ENCODE measurements around the gene PRICKLE3. TPM values are rescaled to one million over a fixed set of nuclear protein-coding genes. Genes with fewer than 3 reads are reported as not detected.

The PRICKLE3 gene
- total RNA-seq, 1 donor from 2014 or later, result 12.7 TPM

DNA sequence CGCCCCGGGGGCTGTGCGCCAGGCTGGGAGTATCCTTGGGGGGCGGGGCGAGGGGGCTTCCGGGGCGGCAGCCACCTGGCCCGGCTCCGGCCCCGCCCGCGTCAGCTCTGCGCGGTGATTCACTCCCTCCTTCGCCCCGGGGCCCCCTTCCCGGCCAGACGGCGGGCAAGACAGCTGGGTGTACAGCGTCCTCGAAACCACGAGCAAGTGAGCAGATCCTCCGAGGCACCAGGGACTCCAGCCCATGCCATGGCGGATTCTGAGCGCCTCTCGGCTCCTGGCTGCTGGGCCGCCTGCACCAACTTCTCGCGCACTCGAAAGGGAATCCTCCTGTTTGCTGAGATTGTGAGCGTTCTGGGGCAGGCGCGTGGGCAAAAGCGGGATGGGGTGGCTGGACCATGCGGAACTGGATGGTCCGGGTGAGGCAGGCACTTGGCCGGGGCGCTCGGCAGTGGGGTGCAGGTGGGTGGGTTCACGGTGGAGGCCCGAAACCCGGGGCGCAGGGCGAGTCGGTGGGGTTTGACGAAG is 14.4 kb downstream of the PRICKLE3 start, which contains the start of gene PLP2:
PLP2 (plus strand) TSS at position 147 of the 528 bp plus-strand sequence; CDS start at position 250, 103 bp downstream.
- H3K27me3 ChIP-seq (ENCODE audit: control insufficient read depth, insufficient read depth, low read length), result no peaks in the 10 kb centered on the region
- TF ChIP-seq, protein P1, sequence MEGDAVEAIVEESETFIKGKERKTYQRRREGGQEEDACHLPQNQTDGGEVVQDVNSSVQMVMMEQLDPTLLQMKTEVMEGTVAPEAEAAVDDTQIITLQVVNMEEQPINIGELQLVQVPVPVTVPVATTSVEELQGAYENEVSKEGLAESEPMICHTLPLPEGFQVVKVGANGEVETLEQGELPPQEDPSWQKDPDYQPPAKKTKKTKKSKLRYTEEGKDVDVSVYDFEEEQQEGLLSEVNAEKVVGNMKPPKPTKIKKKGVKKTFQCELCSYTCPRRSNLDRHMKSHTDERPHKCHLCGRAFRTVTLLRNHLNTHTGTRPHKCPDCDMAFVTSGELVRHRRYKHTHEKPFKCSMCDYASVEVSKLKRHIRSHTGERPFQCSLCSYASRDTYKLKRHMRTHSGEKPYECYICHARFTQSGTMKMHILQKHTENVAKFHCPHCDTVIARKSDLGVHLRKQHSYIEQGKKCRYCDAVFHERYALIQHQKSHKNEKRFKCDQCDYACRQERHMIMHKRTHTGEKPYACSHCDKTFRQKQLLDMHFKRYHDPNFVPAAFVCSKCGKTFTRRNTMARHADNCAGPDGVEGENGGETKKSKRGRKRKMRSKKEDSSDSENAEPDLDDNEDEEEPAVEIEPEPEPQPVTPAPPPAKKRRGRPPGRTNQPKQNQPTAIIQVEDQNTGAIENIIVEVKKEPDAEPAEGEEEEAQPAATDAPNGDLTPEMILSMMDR (IDR thresholded peaks at IDR 0.05; ENCODE audit: insufficient read depth, low read length, poor library complexity, severe bottlenecking), result no peak
- peak within 1 kb of the TSS; percentile 73 for H3K4me3 ChIP-seq (ENCODE audit: low read depth, low read length)
- DNase-seq (ENCODE audit: low read depth), result no peak
- no peaks in the 10 kb centered on the region for H3K36me3 ChIP-seq (ENCODE audit: control insufficient read depth, insufficient read depth, low read length)

DNA sequence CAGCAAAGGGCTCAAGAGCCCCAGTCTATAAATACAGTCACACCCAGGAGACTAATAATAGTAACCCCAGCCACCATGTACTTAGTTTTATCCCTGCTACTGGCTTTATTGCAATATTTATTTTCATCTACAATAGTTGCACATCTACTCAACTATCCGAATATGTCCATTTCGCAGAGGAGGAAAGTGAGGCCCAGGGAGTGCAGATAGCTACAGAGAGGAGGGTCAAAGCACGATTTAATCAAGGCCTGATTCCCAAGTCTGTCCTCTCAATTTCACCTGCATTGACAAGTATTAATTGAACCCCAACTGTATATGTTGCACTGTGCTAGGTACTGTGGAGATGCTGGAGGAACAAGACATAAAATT is 18.4 kb downstream of the PRICKLE3 start:
- Histone ChIP-seq H3K27me3 (ENCODE audit: control insufficient read depth, insufficient read depth, low read length) (no peaks in the 10 kb centered on the region), H3K4me3 (ENCODE audit: low read depth, low read length) (peak overlapping the region; percentile 35), H3K36me3 (ENCODE audit: control insufficient read depth, insufficient read depth, low read length) (no peaks in the 10 kb centered on the region)
- TF ChIP-seq, protein P1 (IDR thresholded peaks at IDR 0.05; ENCODE audit: insufficient read depth, low read length, poor library complexity, severe bottlenecking), result no peak
- DNase-seq (ENCODE audit: low read depth), result no peak

DNA sequence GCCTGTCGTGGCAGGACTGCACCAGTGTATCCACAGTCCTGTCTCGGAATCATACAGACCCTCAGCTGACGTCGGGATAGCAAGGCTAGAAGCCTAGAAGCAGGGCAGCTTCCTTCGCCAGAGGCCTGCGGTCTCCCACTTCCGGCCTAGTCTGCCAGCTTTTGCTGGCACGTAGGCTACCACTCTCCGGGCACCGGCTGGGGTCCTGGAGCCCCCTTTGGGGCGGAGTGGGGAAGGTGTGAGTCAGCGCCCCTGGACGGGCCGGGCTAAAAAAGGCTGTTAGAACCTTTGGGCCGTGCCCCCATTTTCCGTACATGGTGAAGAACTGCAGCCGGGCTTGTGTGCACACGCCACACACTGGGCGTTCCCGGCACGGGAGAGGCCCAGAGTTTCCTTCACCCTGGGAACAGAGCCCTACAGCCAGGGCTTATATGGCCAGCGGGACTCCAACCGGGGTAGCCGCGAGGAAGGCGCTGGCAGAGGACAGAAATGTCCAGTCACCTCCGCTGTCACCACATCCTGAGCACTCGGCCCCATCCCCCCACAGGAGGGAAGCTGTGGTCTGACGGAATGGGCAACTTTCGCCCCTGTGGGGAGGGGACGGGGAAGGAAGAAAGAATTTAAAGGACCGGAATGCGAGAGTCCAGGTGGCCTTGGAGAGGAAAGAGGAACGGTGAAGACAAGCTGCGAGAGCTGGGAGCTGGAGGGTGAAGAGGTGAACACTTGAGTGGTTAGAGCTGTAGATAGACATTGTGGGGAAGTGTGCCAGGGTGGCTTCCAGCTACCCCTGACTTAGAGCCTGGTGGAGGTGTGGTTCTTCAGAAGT is 19.0 kb downstream of the PRICKLE3 start:
- H3K4me3 ChIP-seq (ENCODE audit: low read depth, low read length), result peak overlapping the region; percentile 35
- DNase-seq (ENCODE audit: low read depth), result no peak
- TF ChIP-seq, protein P1 (IDR thresholded peaks at IDR 0.05; ENCODE audit: insufficient read depth, low read length, poor library complexity, severe bottlenecking), result no peak
- no peaks in the 10 kb centered on the region for H3K36me3 ChIP-seq (ENCODE audit: control insufficient read depth, insufficient read depth, low read length)
- H3K27me3 ChIP-seq (ENCODE audit: control insufficient read depth, insufficient read depth, low read length), result no peaks in the 10 kb centered on the region

- Histone ChIP-seq H3K27me3 (ENCODE audit: control insufficient read depth, insufficient read depth, low read length) (no peaks in the 10 kb centered on the region), H3K36me3 (ENCODE audit: control insufficient read depth, insufficient read depth, low read length) (no peaks in the 10 kb centered on the region), H3K4me3 (ENCODE audit: low read depth, low read length) (peak overlapping the region; percentile 35)
- DNase-seq (ENCODE audit: low read depth), result no peak
- TF ChIP-seq, protein P1 (IDR thresholded peaks at IDR 0.05; ENCODE audit: insufficient read depth, low read length, poor library complexity, severe bottlenecking), result peak; percentile 49
These were observed 20.0 kb downstream of the PRICKLE3 start for GRCh38 chrX:49165901-49166881.

- DNase-seq (ENCODE audit: low read depth), result no peak
- TF ChIP-seq, protein P1 (IDR thresholded peaks at IDR 0.05; ENCODE audit: insufficient read depth, low read length, poor library complexity, severe bottlenecking), result no peak
- Histone ChIP-seq H3K27me3 (ENCODE audit: control insufficient read depth, insufficient read depth, low read length) (no peaks in the 10 kb centered on the region), H3K4me3 (ENCODE audit: low read depth, low read length) (no peak overlapping the region), H3K36me3 (ENCODE audit: control insufficient read depth, insufficient read depth, low read length) (no peaks in the 10 kb centered on the region)
These were observed 21.4 kb downstream of the PRICKLE3 start for GRCh38 chrX:49164589-49165360.
